ENCODE results near the gene PRMT2.

DNA sequence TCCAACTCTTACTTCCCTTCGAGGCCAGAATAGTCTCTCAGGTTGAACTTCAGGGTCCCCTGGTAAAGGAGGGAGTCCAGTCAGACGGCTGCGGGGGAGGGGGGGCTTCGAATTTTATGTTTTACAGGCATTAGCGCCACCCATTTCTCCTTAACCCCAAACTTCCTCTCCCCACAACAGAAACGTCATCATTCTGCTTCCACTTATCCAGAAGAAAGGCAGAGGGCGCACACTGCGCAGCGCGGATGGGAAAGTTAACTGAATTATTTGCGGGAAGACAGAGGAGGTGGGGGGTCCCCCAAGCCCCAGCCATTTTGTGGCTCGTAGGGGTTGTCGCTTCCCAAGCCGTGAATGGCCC, 529 bp upstream of the PRMT2 start:
- TF ChIP-seq FOXP2 (optimal IDR thresholded peaks at IDR 0.05; ENCODE audit: control extremely low read depth, extremely low read length, insufficient read depth), result no peak
- no peak for TF ChIP-seq EZH2 (IDR thresholded peaks at IDR 0.05)
- TF ChIP-seq POLR2AphosphoS5 (IDR thresholded peaks at IDR 0.05; ENCODE audit: borderline replicate concordance, low read depth, low read length), result no peak

Measured in SK-N-MC (cell line).